HCT116 (cell line): ENCODE results near the gene NCBP2L. TPM values are rescaled to one million over a fixed set of nuclear protein-coding genes. Genes with fewer than 3 reads are reported as not detected.

ENCODE experiments used
- ATAC-seq: fragments of 200-7000 bp; cut with Tn5 transposase; 2 replicates; pipeline ENCODE4 v1.9.1; 2020; ENCODE audit warnings: mild to moderate bottlenecking, moderate library complexity
- BruUV-seq: library from RNA; stranded (reverse); fragments of 400-500 nt; replicated peaks from 2 replicates; lab custom pipeline; 2021; lab: Mats Ljungman, UMichigan
- CTCF ChIA-PET: fragments of 300-600 bp; sonication (Branson Sonifier 250); formaldehyde crosslinking; loops from one replicate; lab custom pipeline; 2021; ENCODE audit warnings: antibody characterized with exemption; lab: Charles Lee
- POLR2A ChIA-PET: fragments of 300-600, 350-600 bp; sonication (Branson Sonifier 250); formaldehyde crosslinking; loops from one replicate; lab custom pipeline; 2021; ENCODE audit warnings: antibody characterized with exemption; lab: Charles Lee
- RAD21 ChIA-PET, 2 experiments: fragments of 300-600 bp; sonication (Branson Sonifier 250); formaldehyde crosslinking; loops; one replicate each; lab custom pipeline; 2023; ENCODE audit warnings: low total read pairs in 2 of 2; ENCODE audit not compliant: uncharacterized antibody in 2 of 2, unreplicated experiment in 2 of 2, low non-redundant PET in 1 of 2; lab: Charles Lee
- DNase-seq: peaks from one replicate; pipeline ENCODE4 v3.0.0-alpha.2; 2010; ENCODE audit warnings: low read depth, low spot score
- H2AFZ ChIP-seq: fragments of 200-600 bp; shearing (Covaris generic), sonication (generic); 2 replicates; pipeline ENCODE4 v1.6.1; 2017; ENCODE audit warnings: low read depth, mixed run types, mixed read lengths, antibody characterized with exemption, low read length; ENCODE audit not compliant: poor library complexity, severe bottlenecking
- H3K27ac ChIP-seq: 2 replicates; pipeline ENCODE4 v1.5.1; 2012; ENCODE audit warnings: low read depth, low read length
- H3K27me3 ChIP-seq: fragments of 200-600 bp; sonication (generic); 2 replicates; pipeline ENCODE4 v1.6.1; 2016; ENCODE audit warnings: mixed run types, low read length, mixed read lengths; ENCODE audit not compliant: insufficient read depth
- H3K36me3 ChIP-seq, 2 experiments: fragments of 200-500 bp in 1 of 2; fragments of 200-600 bp in 1 of 2; sonication (Bioruptor generic) in 1 of 2; sonication (generic) in 1 of 2; 2 replicates each; pipeline versions ENCODE4 v1.5.1 to v1.6.1; 2014 to 2016; ENCODE audit warnings: low read length in 2 of 2, inconsistent platforms in 1 of 2, mixed read lengths in 1 of 2, mixed run types in 1 of 2; ENCODE audit not compliant: insufficient read depth in 2 of 2, control insufficient read depth in 1 of 2
- H3K4me1 ChIP-seq, 2 experiments: fragments of 200-600 bp in 1 of 2; sonication (generic) in 1 of 2; 2 replicates each; pipeline versions ENCODE4 v1.5.1 to v1.6.1; 2012 to 2017; ENCODE audit warnings: low read length in 2 of 2, inconsistent platforms in 1 of 2, mild to moderate bottlenecking in 1 of 2, mixed read lengths in 1 of 2, mixed run types in 1 of 2, moderate library complexity in 1 of 2; ENCODE audit not compliant: insufficient read depth in 2 of 2, control insufficient read depth in 1 of 2
- H3K4me2 ChIP-seq: fragments of 200-600 bp; sonication (generic); 2 replicates; pipeline ENCODE4 v1.6.1; 2017; ENCODE audit warnings: mixed run types, low read length, mixed read lengths
- H3K4me3 ChIP-seq, 2 experiments: fragments of 200-600 bp in 1 of 2; sonication (generic) in 1 of 2; replicated peaks in 1 of 2; 2 replicates each; pipeline ENCODE4 v1.5.1; 2011 to 2016; ENCODE audit warnings: low read length in 2 of 2, control low read depth in 1 of 2, low read depth in 1 of 2, mild to moderate bottlenecking in 1 of 2, mixed read lengths in 1 of 2, mixed run types in 1 of 2
- H3K79me2 ChIP-seq: fragments of 200-600 bp; sonication (generic); 2 replicates; pipeline ENCODE4 v1.6.1; 2017; ENCODE audit warnings: mild to moderate bottlenecking, mixed run types, low read length, moderate library complexity, mixed read lengths; ENCODE audit not compliant: insufficient read depth
- H3K9ac ChIP-seq: fragments of 200-600 bp; sonication (generic); 2 replicates; pipeline ENCODE4 v1.6.1; 2016; ENCODE audit warnings: low read length, mixed read lengths
- H3K9me2 ChIP-seq: fragments of 200-600 bp; sonication (generic), shearing (Covaris generic); 2 replicates; pipeline ENCODE4 v1.6.1; 2017; ENCODE audit warnings: mixed run types, mild to moderate bottlenecking, moderate library complexity; ENCODE audit not compliant: insufficient read depth
- H3K9me3 ChIP-seq, 2 experiments: fragments of 200-500 bp in 1 of 2; fragments of 200-600 bp in 1 of 2; sonication (Bioruptor generic) in 1 of 2; sonication (generic) in 1 of 2; 2 replicates each; pipeline ENCODE4 v1.6.1; 2014 to 2017; ENCODE audit warnings: low read length in 2 of 2, mixed read lengths in 2 of 2, inconsistent platforms in 1 of 2, low read depth in 1 of 2, mild to moderate bottlenecking in 1 of 2, mixed run types in 1 of 2, moderate library complexity in 1 of 2; ENCODE audit not compliant: control insufficient read depth in 1 of 2, insufficient read depth in 1 of 2
- H4K20me1 ChIP-seq: fragments of 200-600 bp; sonication (generic), shearing (Covaris generic); 2 replicates; pipeline ENCODE4 v1.6.1; 2017; ENCODE audit warnings: mixed run types, mild to moderate bottlenecking, moderate library complexity; ENCODE audit not compliant: insufficient read depth
- CBX3 ChIP-seq: IDR thresholded peaks from 2 replicates; pipeline ENCODE4 v1.6.1; 2012; ENCODE audit warnings: low read depth
- CEBPB ChIP-seq: IDR thresholded peaks from 2 replicates; pipeline ENCODE4 v1.6.1; 2012; ENCODE audit warnings: low read depth
- EGR1 ChIP-seq: IDR thresholded peaks from 2 replicates; pipeline ENCODE4 v1.6.1; 2012; ENCODE audit warnings: low read depth
- ELF1 ChIP-seq: IDR thresholded peaks from 2 replicates; pipeline ENCODE4 v1.6.1; 2012; ENCODE audit warnings: low read depth, borderline replicate concordance
- EZH2 ChIP-seq: fragments of 200-600 bp; sonication (generic); IDR thresholded peaks from 2 replicates; pipeline ENCODE4 v1.6.1; 2017; ENCODE audit warnings: antibody characterized with exemption, mixed run types
- EZH2phosphoT487 ChIP-seq: fragments of 200-600 bp; IDR thresholded peaks from 2 replicates; pipeline ENCODE4 v1.6.1; 2018; ENCODE audit warnings: antibody characterized with exemption, borderline replicate concordance
- JUND ChIP-seq: IDR thresholded peaks from 2 replicates; pipeline ENCODE4 v1.6.1; 2012
- POLR2A ChIP-seq: IDR thresholded peaks from 2 replicates; pipeline ENCODE4 v1.7.0; 2011; ENCODE audit warnings: borderline replicate concordance; ENCODE audit not compliant: insufficient read depth, insufficient read length; ENCODE audit errors: extremely low read depth
- REST ChIP-seq: IDR thresholded peaks from 2 replicates; pipeline ENCODE4 v1.6.1; 2012; ENCODE audit warnings: low read depth
- SP1 ChIP-seq: IDR thresholded peaks from 2 replicates; pipeline ENCODE4 v1.6.1; 2012; ENCODE audit warnings: low read depth
- TCF7L2 ChIP-seq: IDR thresholded peaks from 2 replicates; pipeline ENCODE4 v1.7.0; 2011; ENCODE audit warnings: borderline replicate concordance, inconsistent platforms; ENCODE audit not compliant: insufficient read depth, insufficient read length; ENCODE audit errors: extremely low read depth
- ZFX ChIP-seq: fragments of 450-650 bp; IDR thresholded peaks from 2 replicates; pipeline ENCODE4 v1.6.1; 2017
- ZNF274 ChIP-seq: fragments of 200-500 bp; sonication (Bioruptor generic); IDR thresholded peaks from 2 replicates; pipeline ENCODE4 v1.6.1; 2014; ENCODE audit warnings: mild to moderate bottlenecking, low read depth, low read length, inconsistent platforms
- intact Hi-C: fragments of 100-400 bp; cut with micrococcal nuclease; formaldehyde crosslinking; loops from 2 replicates; pipeline ENCODE4 v1.10.0; 2022
- total RNA-seq: library from RNA; stranded (reverse); gene quantifications from one replicate; pipeline ENCODE4 v1.2.1, GENCODE V29; 2021; ENCODE audit not compliant: unreplicated experiment
- TF ChIP-seq, protein P1 (sequence below): IDR thresholded peaks from 2 replicates; pipeline ENCODE4 v1.6.1; 2012

The NCBP2L gene
- total RNA-seq, 1 experiment from 2014 or later, result not detected

GRCh38 chrX:107733686-107734085, 43.8 kb upstream of the NCBP2L start:
- H3K36me3 ChIP-seq, result no peaks in the 10 kb centered on the region
- POLR2A ChIA-PET, result no interaction called here
- BruUV-seq, result no TSS peak
- intact Hi-C loops, result no loop called here
- H2AFZ ChIP-seq, result no peak overlapping the region
- H3K27ac ChIP-seq, result no peak overlapping the region
- ATAC-seq, result no peak
- no peak for DNase-seq
- H3K4me1 ChIP-seq, result peaks cover 26 to 40% of the 10 kb centered on the region in 2 experiments; a peak in 3 of 4 replicates
- no peak for TF ChIP-seq POLR2A
- TF ChIP-seq TCF7L2, result no peak
- no peak for TF ChIP-seq EZH2
- no peak for TF ChIP-seq ZNF274
- TF ChIP-seq CEBPB, result no peak
- TF ChIP-seq CBX3, result no peak
- TF ChIP-seq EGR1, result no peak
- TF ChIP-seq ELF1, result no peak
- no peak for TF ChIP-seq SP1
- CTCF ChIA-PET, result no interaction called here
- RAD21 ChIA-PET, result no interaction called here
- no peak overlapping the region for H3K4me2 ChIP-seq
- H3K4me3 ChIP-seq, result no peak overlapping the region
- no peaks in the 10 kb centered on the region for H4K20me1 ChIP-seq
- H3K27me3 ChIP-seq, result no peaks in the 10 kb centered on the region
- H3K9me3 ChIP-seq, result no peaks in the 10 kb centered on the region
- no peaks in the 10 kb centered on the region for H3K9me2 ChIP-seq
- H3K79me2 ChIP-seq, result no peaks in the 10 kb centered on the region
- H3K9ac ChIP-seq, result no peak overlapping the region

DNA sequence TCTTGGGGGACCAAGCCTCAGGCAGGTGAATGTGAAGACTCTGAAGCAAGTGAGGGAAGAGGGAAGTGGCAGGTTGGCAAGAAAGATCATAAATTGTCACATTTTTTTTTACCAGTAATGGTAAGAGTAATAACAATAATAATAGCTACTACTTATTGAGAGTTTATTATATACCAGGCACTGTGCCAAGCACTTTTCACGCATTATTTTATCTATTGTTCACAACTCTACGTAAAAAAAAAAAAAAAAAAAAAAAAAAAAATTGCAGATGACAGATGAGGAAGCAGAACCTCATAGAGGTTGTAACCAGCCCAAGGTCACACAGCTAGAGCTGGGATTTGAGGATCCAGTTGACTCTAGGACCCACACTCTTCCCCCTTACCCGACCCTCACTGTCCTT, 42.9 kb upstream of the NCBP2L start:
- Histone ChIP-seq H3K9ac (no peak overlapping the region), H3K79me2 (no peaks in the 10 kb centered on the region), H2AFZ (no peak overlapping the region), H3K27ac (no peak overlapping the region), H3K4me3 (no peak overlapping the region), H3K4me2 (no peak overlapping the region), H3K9me2 (no peaks in the 10 kb centered on the region), H3K27me3 (no peaks in the 10 kb centered on the region), H3K9me3 (no peaks in the 10 kb centered on the region), H3K4me1 (peaks cover 23 to 33% of the 10 kb centered on the region in 2 experiments; a peak in 3 of 4 replicates), H3K36me3 (no peaks in the 10 kb centered on the region), H4K20me1 (no peaks in the 10 kb centered on the region)
- DNase-seq, result no peak
- no peak for ATAC-seq
- POLR2A ChIA-PET, result no interaction called here
- intact Hi-C loops, result no loop called here
- no TSS peak for BruUV-seq
- no peak for TF ChIP-seq REST
- no peak for TF ChIP-seq ZFX
- no peak for TF ChIP-seq JUND
- TF ChIP-seq EZH2phosphoT487, result no peak
- TF ChIP-seq SP1, result no peak
- TF ChIP-seq, protein P1, sequence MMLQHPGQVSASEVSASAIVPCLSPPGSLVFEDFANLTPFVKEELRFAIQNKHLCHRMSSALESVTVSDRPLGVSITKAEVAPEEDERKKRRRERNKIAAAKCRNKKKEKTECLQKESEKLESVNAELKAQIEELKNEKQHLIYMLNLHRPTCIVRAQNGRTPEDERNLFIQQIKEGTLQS, result no peak
- no peak for TF ChIP-seq ZNF274
- TF ChIP-seq POLR2A, result no peak
- CTCF ChIA-PET, result no interaction called here
- RAD21 ChIA-PET, result no interaction called here
